GM18505 (cell line): ENCODE measurements around the gene UBAP2.
"Not testable (repeated sequence)": the region's sequence is repeated elsewhere in the genome, so short reads cannot be mapped to it uniquely, and the experiment has no call there.

ENCODE experiments used
- ATAC-seq: cut with Tn5 transposase; IDR thresholded peaks from one replicate; pipeline ENCODE4 v1.9.1; 2021; ENCODE audit not compliant: unreplicated experiment
- POLR2A ChIP-seq: IDR thresholded peaks from 4 replicates; pipeline ENCODE4 v1.6.1; 2011; ENCODE audit warnings: borderline replicate concordance; ENCODE audit not compliant: insufficient read depth, insufficient read length; ENCODE audit errors: extremely low read depth

The UBAP2 gene

GRCh38 chr9:34037626-34038025 lies 11.1 kb downstream of the UBAP2 start:
- no peak for TF ChIP-seq POLR2A
- no peak for ATAC-seq

- no peak for TF ChIP-seq POLR2A
- no peak for ATAC-seq
These were observed 12.1 kb downstream of the UBAP2 start for GRCh38 chr9:34036625-34037024.

- ATAC-seq, result no peak
- no peak for TF ChIP-seq POLR2A
These were observed 13.0 kb downstream of the UBAP2 start for GRCh38 chr9:34035656-34036055.

- ATAC-seq, result no peak
These were observed 14.0 kb downstream of the UBAP2 start for GRCh38 chr9:34034698-34035065.

GRCh38 chr9:34032631-34033030 lies 16.1 kb downstream of the UBAP2 start:
- no peak for TF ChIP-seq POLR2A
- ATAC-seq, result no peak

More at GRCh38 chr9:34034698-34035065, 14.0 kb downstream of the UBAP2 start:
- no peak for TF ChIP-seq POLR2A

- no peak for TF ChIP-seq POLR2A
- no peak for ATAC-seq
These were observed 20.7 kb downstream of the UBAP2 start for GRCh38 chr9:34027845-34028574.

- no peak for ATAC-seq
- TF ChIP-seq POLR2A, result no peak
These were observed 22.9 kb downstream of the UBAP2 start for GRCh38 chr9:34025811-34026210.

GRCh38 chr9:34025062-34025461 lies 23.6 kb downstream of the UBAP2 start:
- no peak for ATAC-seq
- no peak for TF ChIP-seq POLR2A

- not testable (repeated sequence) for ATAC-seq
These were observed 24.2 kb downstream of the UBAP2 start for GRCh38 chr9:34024476-34024875.

- no peak for ATAC-seq
- no peak for TF ChIP-seq POLR2A
These were observed 32.5 kb downstream of the UBAP2 start for GRCh38 chr9:34016149-34016548.

GRCh38 chr9:34010979-34011378 lies 37.7 kb downstream of the UBAP2 start:
- no peak for ATAC-seq
- no peak for TF ChIP-seq POLR2A

- no peak for ATAC-seq
- TF ChIP-seq POLR2A, result no peak
These were observed 46.7 kb downstream of the UBAP2 start for GRCh38 chr9:34001951-34002350.

- TF ChIP-seq POLR2A, result no peak
- ATAC-seq, result no peak
These were observed 47.4 kb downstream of the UBAP2 start for GRCh38 chr9:34001298-34001697.

- no peak for TF ChIP-seq POLR2A
- no peak for ATAC-seq
These were observed 53.2 kb downstream of the UBAP2 start for GRCh38 chr9:33995449-33995848.

- no peak for TF ChIP-seq POLR2A
These were observed 55.6 kb downstream of the UBAP2 start for GRCh38 chr9:33993104-33993503.

More at GRCh38 chr9:33993104-33993503, 55.6 kb downstream of the UBAP2 start:
- ATAC-seq, result no peak
